Measurements from ENCODE around the gene PRIM2.
"Not testable (repeated sequence)": the region's sequence is repeated elsewhere in the genome, so short reads cannot be mapped to it uniquely, and the experiment has no call there.

- TF ChIP-seq CTCF (conservative IDR thresholded peaks at IDR 0.05 in 1 of 2, IDR thresholded peaks at IDR 0.05 in 1 of 2; ENCODE audit: low read depth in 1 of 2, low read length in 2 of 2); EZH2 (IDR thresholded peaks at IDR 0.05; ENCODE audit: low read length, missing control alignments): not testable (repeated sequence)
These were observed 197.7 kb downstream of the PRIM2 start for GRCh38 chr6:57515171-57515570.

Measured in fibroblast of lung (primary cell).